Stimulated activated naive B cell treated with anti-CD40 and anti-IgM and Interleukin-4, amounts not matched to agents 10 μg/mL and 1 μg/mL and 100 μg/mL, for 72 hours (primary cell): ENCODE measurements around the gene HM13.
"Not testable (repeated sequence)": the region's sequence is repeated elsewhere in the genome, so short reads cannot be mapped to it uniquely, and the experiment has no call there.

ENCODE experiments used
- ATAC-seq, 2 donors: fragments of 150-1000 bp; cut with Tn5 transposase; replicated peaks; 2 replicates each; pipeline ENCODE4 v1.10.0; 2021; ENCODE audit warnings: moderate library complexity in 1 of 2
- DNase-seq: peaks from one replicate; pipeline ENCODE4 v3.0.0; 2021
- H3K27ac Mint-ChIP-seq: one replicate; pipeline ENCODE4 v1.8.0; 2022; ENCODE audit warnings: mild to moderate bottlenecking, mixed read lengths
- H3K27me3 Mint-ChIP-seq, 2 donors: one replicate each; pipeline ENCODE4 v1.8.0; 2022; ENCODE audit warnings: mixed read lengths in 2 of 2
- H3K36me3 Mint-ChIP-seq, 2 donors: one replicate each; pipeline ENCODE4 v1.8.0; 2022; ENCODE audit warnings: mixed read lengths in 2 of 2, mild to moderate bottlenecking in 1 of 2
- H3K4me1 Mint-ChIP-seq, 2 donors: one replicate each; pipeline ENCODE4 v1.8.0; 2022; ENCODE audit warnings: mixed read lengths in 2 of 2, mild to moderate bottlenecking in 1 of 2
- H3K4me3 Mint-ChIP-seq, 2 donors: one replicate each; pipeline ENCODE4 v1.8.0; 2022; ENCODE audit warnings: mild to moderate bottlenecking in 2 of 2, mixed read lengths in 2 of 2, moderate library complexity in 1 of 2
- H3K9me3 Mint-ChIP-seq, 2 donors: one replicate each; pipeline ENCODE4 v1.8.0; 2022; ENCODE audit warnings: mixed read lengths in 2 of 2, mild to moderate bottlenecking in 1 of 2

The HM13 gene

GRCh38 chr20:31605031-31605901, 91.0 kb downstream of the HM13 start, which contains the start of gene ID1:
Gene ID1 (plus strand): TSS chr20:31605289. CDS start chr20:31605388, 99 bp downstream.
- Mint-ChIP-seq H3K27me3 (peaks cover 38 to 56% of the 10 kb centered on the region in 2 donors), H3K36me3 (no peaks in the 10 kb centered on the region), H3K27ac (peak within 1 kb of the TSS; percentile 52), H3K4me3 (peak within 1 kb of the TSS; percentile 94 to 96), H3K9me3 (no peaks in the 10 kb centered on the region), H3K4me1 (peaks cover 15 to 36% of the 10 kb centered on the region in 2 donors)
- peak; percentile 74 for DNase-seq
- peak; percentile 95 to 96 for ATAC-seq

GRCh38 chr20:31605902-31606803, 91.9 kb downstream of the HM13 start:
- no peak overlapping the region for H3K27ac Mint-ChIP-seq
- no peak for DNase-seq

GRCh38 chr20:31606804-31607639, 92.8 kb downstream of the HM13 start:
- no peaks in the 10 kb centered on the region for H3K36me3 Mint-ChIP-seq
- ATAC-seq = no peak
- H3K27me3 Mint-ChIP-seq = peaks cover 50 to 65% of the 10 kb centered on the region in 2 donors
- no peak overlapping the region for H3K4me3 Mint-ChIP-seq
- no peak overlapping the region for H3K27ac Mint-ChIP-seq
- no peaks in the 10 kb centered on the region for H3K9me3 Mint-ChIP-seq
- no peak for DNase-seq
- peaks cover 15 to 36% of the 10 kb centered on the region in 2 donors for H3K4me1 Mint-ChIP-seq

More at GRCh38 chr20:31605902-31606803, 91.9 kb downstream of the HM13 start:
- ATAC-seq = no peak
- H3K4me3 Mint-ChIP-seq = peak overlapping the region; percentile 94 to 96
- no peaks in the 10 kb centered on the region for H3K36me3 Mint-ChIP-seq
- peaks cover 15 to 36% of the 10 kb centered on the region in 2 donors for H3K4me1 Mint-ChIP-seq
- peaks cover 47 to 61% of the 10 kb centered on the region in 2 donors for H3K27me3 Mint-ChIP-seq
- no peaks in the 10 kb centered on the region for H3K9me3 Mint-ChIP-seq

GRCh38 chr20:31607640-31608250, 93.5 kb downstream of the HM13 start:
- H3K4me1 Mint-ChIP-seq = peaks cover 17 to 38% of the 10 kb centered on the region in 2 donors
- no peak for ATAC-seq
- H3K27me3 Mint-ChIP-seq = peaks cover 45 to 63% of the 10 kb centered on the region in 2 donors
- no peak for DNase-seq
- H3K36me3 Mint-ChIP-seq = no peaks in the 10 kb centered on the region
- no peak overlapping the region for H3K27ac Mint-ChIP-seq
- no peaks in the 10 kb centered on the region for H3K9me3 Mint-ChIP-seq
- no peak overlapping the region for H3K4me3 Mint-ChIP-seq

- Mint-ChIP-seq H3K27ac (no peak overlapping the region), H3K4me3 (no peak overlapping the region)
- DNase-seq = no peak
Measured at GRCh38 chr20:31608251-31608945, 94.2 kb downstream of the HM13 start.

GRCh38 chr20:31612271-31612640, 98.0 kb downstream of the HM13 start:
- ATAC-seq, H3K9me3 Mint-ChIP-seq, DNase-seq, H3K27ac Mint-ChIP-seq, H3K4me3 Mint-ChIP-seq, H3K36me3 Mint-ChIP-seq: not testable (repeated sequence)
- peaks cover 17 to 27% of the 10 kb centered on the region in 2 donors for H3K27me3 Mint-ChIP-seq
- H3K4me1 Mint-ChIP-seq = peaks cover 5 to 20% of the 10 kb centered on the region in 2 donors

More at GRCh38 chr20:31608251-31608945, 94.2 kb downstream of the HM13 start:
- ATAC-seq = no peak
- Mint-ChIP-seq H3K36me3 (no peaks in the 10 kb centered on the region), H3K27me3 (peaks cover 42 to 61% of the 10 kb centered on the region in 2 donors), H3K9me3 (no peaks in the 10 kb centered on the region), H3K4me1 (peaks cover 19 to 39% of the 10 kb centered on the region in 2 donors)

GRCh38 chr20:31615416-31615815, 101.2 kb downstream of the HM13 start:
- Mint-ChIP-seq H3K9me3 (no peaks in the 10 kb centered on the region), H3K4me1 (peaks cover 8 to 30% of the 10 kb centered on the region in 2 donors), H3K27ac (no peak overlapping the region), H3K27me3 (peaks cover 11 to 14% of the 10 kb centered on the region in 2 donors), H3K4me3 (no peak overlapping the region), H3K36me3 (no peaks in the 10 kb centered on the region)
- DNase-seq (no peak), ATAC-seq (no peak)

GRCh38 chr20:31617432-31618104, 103.3 kb downstream of the HM13 start:
- peaks cover 0 to 4% of the 10 kb centered on the region in 2 donors for H3K27me3 Mint-ChIP-seq
- DNase-seq (no peak), ATAC-seq (peak; percentile 22 to 46)
- no peaks in the 10 kb centered on the region for H3K36me3 Mint-ChIP-seq
- H3K9me3 Mint-ChIP-seq = no peaks in the 10 kb centered on the region
- peak overlapping the region in 1 of 2 donors; percentile 30 for H3K4me3 Mint-ChIP-seq
- peaks cover 8 to 45% of the 10 kb centered on the region in 2 donors for H3K4me1 Mint-ChIP-seq
- no peak overlapping the region for H3K27ac Mint-ChIP-seq
